ENCODE data around the gene SERGEF.

- TF ChIP-seq, protein P1, sequence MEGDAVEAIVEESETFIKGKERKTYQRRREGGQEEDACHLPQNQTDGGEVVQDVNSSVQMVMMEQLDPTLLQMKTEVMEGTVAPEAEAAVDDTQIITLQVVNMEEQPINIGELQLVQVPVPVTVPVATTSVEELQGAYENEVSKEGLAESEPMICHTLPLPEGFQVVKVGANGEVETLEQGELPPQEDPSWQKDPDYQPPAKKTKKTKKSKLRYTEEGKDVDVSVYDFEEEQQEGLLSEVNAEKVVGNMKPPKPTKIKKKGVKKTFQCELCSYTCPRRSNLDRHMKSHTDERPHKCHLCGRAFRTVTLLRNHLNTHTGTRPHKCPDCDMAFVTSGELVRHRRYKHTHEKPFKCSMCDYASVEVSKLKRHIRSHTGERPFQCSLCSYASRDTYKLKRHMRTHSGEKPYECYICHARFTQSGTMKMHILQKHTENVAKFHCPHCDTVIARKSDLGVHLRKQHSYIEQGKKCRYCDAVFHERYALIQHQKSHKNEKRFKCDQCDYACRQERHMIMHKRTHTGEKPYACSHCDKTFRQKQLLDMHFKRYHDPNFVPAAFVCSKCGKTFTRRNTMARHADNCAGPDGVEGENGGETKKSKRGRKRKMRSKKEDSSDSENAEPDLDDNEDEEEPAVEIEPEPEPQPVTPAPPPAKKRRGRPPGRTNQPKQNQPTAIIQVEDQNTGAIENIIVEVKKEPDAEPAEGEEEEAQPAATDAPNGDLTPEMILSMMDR (IDR thresholded peaks at IDR 0.05; ENCODE audit: insufficient read depth, low read depth, low read length), result no peak
- TF ChIP-seq EZH2 (IDR thresholded peaks at IDR 0.05; ENCODE audit: insufficient read depth, low read length), result no peak
Measured at GRCh38 chr11:17777086-17777737, 235.6 kb downstream of the SERGEF start.

Measured in astrocyte (in vitro differentiated cells and primary cell).